HCT116 (cell line): Measurements from ENCODE around the gene CEP131. TPM values are rescaled to one million over a fixed set of nuclear protein-coding genes. Genes with fewer than 3 reads are reported as not detected.
A peak's percentile ranks its signal among the peaks of the same experiment; 100 is the strongest.

ENCODE experiments used
- ATAC-seq: fragments of 200-7000 bp; cut with Tn5 transposase; 2 replicates; pipeline ENCODE4 v1.9.1; 2020; ENCODE audit warnings: mild to moderate bottlenecking, moderate library complexity
- BruUV-seq: library from RNA; stranded (reverse); fragments of 400-500 nt; replicated peaks from 2 replicates; lab custom pipeline; 2021; lab: Mats Ljungman, UMichigan
- CTCF ChIA-PET: fragments of 300-600 bp; sonication (Branson Sonifier 250); formaldehyde crosslinking; loops from one replicate; lab custom pipeline; 2021; ENCODE audit warnings: antibody characterized with exemption; lab: Charles Lee
- POLR2A ChIA-PET: fragments of 300-600, 350-600 bp; sonication (Branson Sonifier 250); formaldehyde crosslinking; loops from one replicate; lab custom pipeline; 2021; ENCODE audit warnings: antibody characterized with exemption; lab: Charles Lee
- RAD21 ChIA-PET, 2 experiments: fragments of 300-600 bp; sonication (Branson Sonifier 250); formaldehyde crosslinking; loops; one replicate each; lab custom pipeline; 2023; ENCODE audit warnings: low total read pairs in 2 of 2; ENCODE audit not compliant: uncharacterized antibody in 2 of 2, unreplicated experiment in 2 of 2, low non-redundant PET in 1 of 2; lab: Charles Lee
- DNase-seq: peaks from one replicate; pipeline ENCODE4 v3.0.0-alpha.2; 2010; ENCODE audit warnings: low read depth, low spot score
- H2AFZ ChIP-seq: fragments of 200-600 bp; shearing (Covaris generic), sonication (generic); 2 replicates; pipeline ENCODE4 v1.6.1; 2017; ENCODE audit warnings: low read depth, mixed run types, mixed read lengths, antibody characterized with exemption, low read length; ENCODE audit not compliant: poor library complexity, severe bottlenecking
- H3K27ac ChIP-seq: 2 replicates; pipeline ENCODE4 v1.5.1; 2012; ENCODE audit warnings: low read depth, low read length
- H3K27me3 ChIP-seq: fragments of 200-600 bp; sonication (generic); 2 replicates; pipeline ENCODE4 v1.6.1; 2016; ENCODE audit warnings: mixed run types, low read length, mixed read lengths; ENCODE audit not compliant: insufficient read depth
- H3K36me3 ChIP-seq, 2 experiments: fragments of 200-500 bp in 1 of 2; fragments of 200-600 bp in 1 of 2; sonication (Bioruptor generic) in 1 of 2; sonication (generic) in 1 of 2; 2 replicates each; pipeline versions ENCODE4 v1.5.1 to v1.6.1; 2014 to 2016; ENCODE audit warnings: low read length in 2 of 2, inconsistent platforms in 1 of 2, mixed read lengths in 1 of 2, mixed run types in 1 of 2; ENCODE audit not compliant: insufficient read depth in 2 of 2, control insufficient read depth in 1 of 2
- H3K4me1 ChIP-seq, 2 experiments: fragments of 200-600 bp in 1 of 2; sonication (generic) in 1 of 2; 2 replicates each; pipeline versions ENCODE4 v1.5.1 to v1.6.1; 2012 to 2017; ENCODE audit warnings: low read length in 2 of 2, inconsistent platforms in 1 of 2, mild to moderate bottlenecking in 1 of 2, mixed read lengths in 1 of 2, mixed run types in 1 of 2, moderate library complexity in 1 of 2; ENCODE audit not compliant: insufficient read depth in 2 of 2, control insufficient read depth in 1 of 2
- H3K4me2 ChIP-seq: fragments of 200-600 bp; sonication (generic); 2 replicates; pipeline ENCODE4 v1.6.1; 2017; ENCODE audit warnings: mixed run types, low read length, mixed read lengths
- H3K4me3 ChIP-seq, 2 experiments: fragments of 200-600 bp in 1 of 2; sonication (generic) in 1 of 2; replicated peaks in 1 of 2; 2 replicates each; pipeline ENCODE4 v1.5.1; 2011 to 2016; ENCODE audit warnings: low read length in 2 of 2, control low read depth in 1 of 2, low read depth in 1 of 2, mild to moderate bottlenecking in 1 of 2, mixed read lengths in 1 of 2, mixed run types in 1 of 2
- H3K79me2 ChIP-seq: fragments of 200-600 bp; sonication (generic); 2 replicates; pipeline ENCODE4 v1.6.1; 2017; ENCODE audit warnings: mild to moderate bottlenecking, mixed run types, low read length, moderate library complexity, mixed read lengths; ENCODE audit not compliant: insufficient read depth
- H3K9ac ChIP-seq: fragments of 200-600 bp; sonication (generic); 2 replicates; pipeline ENCODE4 v1.6.1; 2016; ENCODE audit warnings: low read length, mixed read lengths
- H3K9me2 ChIP-seq: fragments of 200-600 bp; sonication (generic), shearing (Covaris generic); 2 replicates; pipeline ENCODE4 v1.6.1; 2017; ENCODE audit warnings: mixed run types, mild to moderate bottlenecking, moderate library complexity; ENCODE audit not compliant: insufficient read depth
- H3K9me3 ChIP-seq, 2 experiments: fragments of 200-500 bp in 1 of 2; fragments of 200-600 bp in 1 of 2; sonication (Bioruptor generic) in 1 of 2; sonication (generic) in 1 of 2; 2 replicates each; pipeline ENCODE4 v1.6.1; 2014 to 2017; ENCODE audit warnings: low read length in 2 of 2, mixed read lengths in 2 of 2, inconsistent platforms in 1 of 2, low read depth in 1 of 2, mild to moderate bottlenecking in 1 of 2, mixed run types in 1 of 2, moderate library complexity in 1 of 2; ENCODE audit not compliant: control insufficient read depth in 1 of 2, insufficient read depth in 1 of 2
- H4K20me1 ChIP-seq: fragments of 200-600 bp; sonication (generic), shearing (Covaris generic); 2 replicates; pipeline ENCODE4 v1.6.1; 2017; ENCODE audit warnings: mixed run types, mild to moderate bottlenecking, moderate library complexity; ENCODE audit not compliant: insufficient read depth
- ATF3 ChIP-seq: IDR thresholded peaks from 2 replicates; pipeline ENCODE4 v1.6.1; 2012
- CBX3 ChIP-seq: IDR thresholded peaks from 2 replicates; pipeline ENCODE4 v1.6.1; 2012; ENCODE audit warnings: low read depth
- CTCF ChIP-seq, 3 experiments: fragments of 200-600 bp in 1 of 3; sonication (generic) in 1 of 3; IDR thresholded peaks in 2 of 3; conservative IDR thresholded peaks in 1 of 3; 2 replicates each; pipeline ENCODE4 v1.5.1; 2012 to 2017; ENCODE audit warnings: low read depth in 2 of 3, low read length in 2 of 3, antibody characterized with exemption in 1 of 3, borderline replicate concordance in 1 of 3, control low read depth in 1 of 3, mild to moderate bottlenecking in 1 of 3, mixed read lengths in 1 of 3, mixed run types in 1 of 3, moderate library complexity in 1 of 3; ENCODE audit not compliant: insufficient read depth in 1 of 3
- EGR1 ChIP-seq: IDR thresholded peaks from 2 replicates; pipeline ENCODE4 v1.6.1; 2012; ENCODE audit warnings: low read depth
- EZH2phosphoT487 ChIP-seq: fragments of 200-600 bp; IDR thresholded peaks from 2 replicates; pipeline ENCODE4 v1.6.1; 2018; ENCODE audit warnings: antibody characterized with exemption, borderline replicate concordance
- JUND ChIP-seq: IDR thresholded peaks from 2 replicates; pipeline ENCODE4 v1.6.1; 2012
- MAX ChIP-seq: IDR thresholded peaks from 2 replicates; pipeline ENCODE4 v1.6.1; 2012
- POLR2AphosphoS5 ChIP-seq: IDR thresholded peaks from 2 replicates; pipeline ENCODE4 v1.6.1; 2011; ENCODE audit warnings: mild to moderate bottlenecking, low read depth, low read length, moderate library complexity
- SRF ChIP-seq: IDR thresholded peaks from 2 replicates; pipeline ENCODE4 v1.6.1; 2012; ENCODE audit warnings: low read depth
- TCF7L2 ChIP-seq: IDR thresholded peaks from 2 replicates; pipeline ENCODE4 v1.7.0; 2011; ENCODE audit warnings: borderline replicate concordance, inconsistent platforms; ENCODE audit not compliant: insufficient read depth, insufficient read length; ENCODE audit errors: extremely low read depth
- YY1 ChIP-seq: IDR thresholded peaks from 2 replicates; pipeline ENCODE4 v1.6.1; 2011; ENCODE audit warnings: low read length, low read depth, moderate library complexity, mild to moderate bottlenecking; ENCODE audit not compliant: insufficient replicate concordance; ENCODE audit errors: extremely low read depth
- ZBTB33 ChIP-seq: IDR thresholded peaks from 2 replicates; pipeline ENCODE4 v1.6.1; 2011; ENCODE audit warnings: mild to moderate bottlenecking, low read length, moderate library complexity; ENCODE audit not compliant: insufficient replicate concordance; ENCODE audit errors: extremely low read depth
- ZNF274 ChIP-seq: fragments of 200-500 bp; sonication (Bioruptor generic); IDR thresholded peaks from 2 replicates; pipeline ENCODE4 v1.6.1; 2014; ENCODE audit warnings: mild to moderate bottlenecking, low read depth, low read length, inconsistent platforms
- intact Hi-C: fragments of 100-400 bp; cut with micrococcal nuclease; formaldehyde crosslinking; loops from 2 replicates; pipeline ENCODE4 v1.10.0; 2022
- total RNA-seq: library from RNA; stranded (reverse); gene quantifications from one replicate; pipeline ENCODE4 v1.2.1, GENCODE V29; 2021; ENCODE audit not compliant: unreplicated experiment

Gene CEP131
- total RNA-seq, 1 experiment from 2014 or later = 30.2 TPM

- peak overlapping the region; percentile 92 for H3K4me2 ChIP-seq
- H3K79me2 ChIP-seq = peaks cover 15% of the 10 kb centered on the region; the same call in 1 of the 2 replicates
- no peaks in the 10 kb centered on the region for H3K27me3 ChIP-seq
- H3K9me3 ChIP-seq = 0 out of 4 replicates have a peak, but pooled peaks cover 0 to 4% of the 10 kb centered on the region in 2 experiments
- H2AFZ ChIP-seq = no peak overlapping the region
- peak overlapping the region; percentile 87 for H3K9ac ChIP-seq
- TF ChIP-seq ZNF274 (no peak), TCF7L2 (peak; percentile 27)
- H3K27ac ChIP-seq = peak overlapping the region; percentile 74
- ChIA-PET CTCF (no interaction called here), RAD21 (no interaction called here), POLR2A (interaction anchor here (0.6 to 0.7 kb wide), 2 partner anchors 236 to 294 kb away, joined by 3 to 5 read pairs; no protein-coding TSS in a partner anchor)
- intact Hi-C loops = loop anchor here (10.0 kb wide), 1 partner anchor 237 kb away; no protein-coding TSS in a partner anchor
- no peak for DNase-seq
- H4K20me1 ChIP-seq = no peaks in the 10 kb centered on the region
- BruUV-seq = TSS peak; percentile 36
- no peak for ATAC-seq
- H3K4me1 ChIP-seq = peaks cover 20 to 29% of the 10 kb centered on the region in 2 experiments
- H3K9me2 ChIP-seq = no peaks in the 10 kb centered on the region
- H3K4me3 ChIP-seq = peak overlapping the region; percentile 84 to 90
- peaks cover 0 to 10% of the 10 kb centered on the region in 2 experiments; a peak in 2 of 4 replicates for H3K36me3 ChIP-seq
These were observed 1.4 kb downstream of the CEP131 start for GRCh38 chr17:81221371-81221841.

- Histone ChIP-seq H3K36me3 (peaks cover 0 to 10% of the 10 kb centered on the region in 2 experiments; a peak in 2 of 4 replicates), H3K4me2 (no peak overlapping the region), H3K27me3 (no peaks in the 10 kb centered on the region), H3K9me3 (no peaks in the 10 kb centered on the region), H3K4me3 (no peak overlapping the region), H3K79me2 (peaks cover 15% of the 10 kb centered on the region; the same call in 1 of the 2 replicates), H2AFZ (no peak overlapping the region), H3K4me1 (peaks cover 20 to 29% of the 10 kb centered on the region in 2 experiments), H3K27ac (no peak overlapping the region; the same call in 1 of the 2 replicates), H3K9ac (no peak overlapping the region), H4K20me1 (no peaks in the 10 kb centered on the region), H3K9me2 (no peaks in the 10 kb centered on the region)
- ChIA-PET RAD21 (no interaction called here), CTCF (no interaction called here), POLR2A (no interaction called here)
- no peak for ATAC-seq
- no TSS peak for BruUV-seq
- intact Hi-C loops = loop anchor here (10.0 kb wide), 1 partner anchor 235 kb away; no protein-coding TSS in a partner anchor
- DNase-seq = no peak
- TF ChIP-seq JUND = no peak
- no peak for TF ChIP-seq ATF3
- no peak for TF ChIP-seq YY1
- TF ChIP-seq MAX = no peak
- TF ChIP-seq EGR1 = no peak
- TF ChIP-seq CTCF (IDR thresholded peaks at IDR 0.05 in 2 of 3, conservative IDR thresholded peaks at IDR 0.05 in 1 of 3; ENCODE audit: borderline replicate concordance in 1 of 3, insufficient read depth in 1 of 3, low read depth in 2 of 3, low read length in 2 of 3) = no peak
- no peak for TF ChIP-seq SRF
- TF ChIP-seq EZH2phosphoT487 = no peak
- no peak for TF ChIP-seq POLR2AphosphoS5
- TF ChIP-seq ZNF274 = no peak
- no peak for TF ChIP-seq ZBTB33
- no peak for TF ChIP-seq CBX3
These were observed 3.1 kb downstream of the CEP131 start for GRCh38 chr17:81219476-81220180.
